Right atrium auricular region (tissue), 2 donors: Measurements from ENCODE around the gene ITGBL1. TPM values are rescaled to one million over a fixed set of nuclear protein-coding genes. Genes with fewer than 3 reads are reported as not detected.

ENCODE experiments used
- DNase-seq: peaks from one replicate; pipeline ENCODE4 v3.0.0-alpha.2; 2019; ENCODE audit warnings: low spot score
- H3K27ac ChIP-seq, 2 donors: fragments of 200-600 bp; sonication (generic); 1 replicate in 1 of 2; 2 replicates in 1 of 2; pipeline ENCODE4 v1.5.1; 2016 to 2019
- H3K27me3 ChIP-seq, 2 donors: fragments of 200-600 bp; sonication (generic); one replicate each; pipeline versions ENCODE4 v1.5.1 to v1.6.0; 2017 to 2019
- H3K36me3 ChIP-seq: fragments of 200-600 bp; sonication (generic); one replicate; pipeline ENCODE4 v1.5.1; 2016
- H3K4me1 ChIP-seq, 2 donors: fragments of 200-600 bp; sonication (generic); one replicate each; pipeline versions ENCODE4 v1.5.1 to v1.6.0; 2017 to 2019
- H3K4me3 ChIP-seq, 2 donors: fragments of 200-600 bp; sonication (generic); 1 replicate in 1 of 2; 2 replicates in 1 of 2; pipeline ENCODE4 v1.5.1; 2017 to 2019; ENCODE audit warnings: mild to moderate bottlenecking in 1 of 2, moderate library complexity in 1 of 2
- H3K9me3 ChIP-seq, 2 donors: fragments of 200-600 bp; sonication (generic); one replicate each; pipeline ENCODE4 v1.5.1; 2019
- CTCF ChIP-seq, 2 donors: fragments of 200-600 bp; sonication (generic); IDR thresholded peaks; one replicate each; pipeline ENCODE4 v1.5.1; 2019; ENCODE audit warnings: antibody characterized with exemption in 2 of 2
- total RNA-seq, 2 donors: library from RNA; depleted of rRNA; stranded (reverse); fragments of >200 nt; gene quantifications; one replicate each; pipeline ENCODE4 v1.1.0, GENCODE V29; 2016

Gene ITGBL1
- total RNA-seq, 2 donors from 2014 or later = 2.4 to 5.4 TPM

DNA sequence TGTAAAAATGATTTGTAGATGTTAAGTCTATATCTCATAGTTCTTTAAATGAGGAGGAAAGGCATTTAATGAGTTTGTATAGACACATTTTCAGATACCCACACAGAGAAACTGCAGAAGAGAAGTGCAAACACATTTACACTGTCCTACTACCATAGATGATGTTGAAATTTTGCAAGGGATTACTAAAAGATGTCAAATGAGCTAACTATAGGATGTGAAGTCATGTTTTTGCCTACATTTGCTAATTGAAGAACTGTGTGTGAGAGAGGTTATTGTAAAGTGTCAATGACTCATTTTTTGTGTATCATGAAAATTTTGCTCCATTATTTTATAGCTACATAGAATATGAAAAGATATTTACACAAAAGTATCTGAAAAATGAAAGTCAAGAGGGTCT is 178.9 kb downstream of the ITGBL1 start:
- Histone ChIP-seq H3K9me3 (no peaks in the 10 kb centered on the region), H3K27me3 (no peaks in the 10 kb centered on the region)

DNA sequence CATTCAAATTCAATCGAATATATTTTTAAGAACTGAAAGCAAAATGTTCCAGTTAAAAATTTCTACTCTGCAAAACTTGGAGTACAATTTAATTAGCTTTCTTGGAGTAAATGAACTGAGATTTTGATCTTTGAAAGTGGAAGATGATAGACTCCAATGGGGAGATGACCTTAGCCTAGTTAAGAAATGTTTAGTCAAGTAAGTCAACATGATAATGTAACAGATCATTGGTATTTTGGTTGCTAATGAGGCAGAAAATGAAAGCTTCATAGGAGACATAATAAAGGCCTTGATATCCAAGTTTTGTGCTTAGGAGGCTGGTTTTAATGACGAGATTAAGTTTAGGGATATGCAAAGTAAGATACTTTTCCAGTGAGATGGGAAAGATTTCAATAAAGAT is 181.7 kb downstream of the ITGBL1 start:
- no peaks in the 10 kb centered on the region for H3K27me3 ChIP-seq
- no peaks in the 10 kb centered on the region for H3K36me3 ChIP-seq
- no peak overlapping the region for H3K4me3 ChIP-seq
- H3K27ac ChIP-seq = no peak overlapping the region
- no peaks in the 10 kb centered on the region for H3K9me3 ChIP-seq
- H3K4me1 ChIP-seq = no peaks in the 10 kb centered on the region
- TF ChIP-seq CTCF (IDR thresholded peaks at IDR 0.05) = no peak
- DNase-seq = no peak

More for the DNA sequence above, 178.9 kb downstream of the ITGBL1 start:
- H3K27ac ChIP-seq = no peak overlapping the region
- H3K4me1 ChIP-seq = no peaks in the 10 kb centered on the region
- no peaks in the 10 kb centered on the region for H3K36me3 ChIP-seq
- H3K4me3 ChIP-seq = no peak overlapping the region
- no peak for DNase-seq
- no peak for TF ChIP-seq CTCF (IDR thresholded peaks at IDR 0.05)

DNA sequence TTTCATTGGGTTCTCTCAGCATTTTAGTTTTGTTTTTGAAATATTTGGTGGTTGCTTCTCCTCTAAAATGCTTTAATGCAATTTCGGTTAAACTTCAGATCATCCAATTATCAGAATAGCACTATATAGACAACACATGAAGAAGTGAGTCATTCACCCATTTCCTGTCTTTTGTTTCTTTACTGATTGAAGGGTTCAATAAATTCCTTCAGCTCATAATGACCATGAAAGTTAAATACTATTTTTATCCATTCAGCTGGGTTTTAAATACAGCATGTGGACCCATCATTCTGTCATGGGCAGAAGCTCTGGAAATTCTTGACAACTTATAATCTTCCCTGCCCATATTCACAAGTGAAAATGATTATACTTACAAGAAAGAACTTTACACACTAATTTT is 187.2 kb downstream of the ITGBL1 start:
- TF ChIP-seq CTCF (IDR thresholded peaks at IDR 0.05) = no peak
- DNase-seq = no peak
- H3K4me3 ChIP-seq = no peak overlapping the region
- H3K36me3 ChIP-seq = no peaks in the 10 kb centered on the region
- H3K27ac ChIP-seq = no peak overlapping the region
- H3K9me3 ChIP-seq = no peaks in the 10 kb centered on the region
- H3K27me3 ChIP-seq = no peaks in the 10 kb centered on the region
- no peaks in the 10 kb centered on the region for H3K4me1 ChIP-seq

- Histone ChIP-seq H3K36me3 (no peaks in the 10 kb centered on the region), H3K9me3 (no peaks in the 10 kb centered on the region), H3K4me1 (no peaks in the 10 kb centered on the region), H3K4me3 (no peak overlapping the region), H3K27ac (no peak overlapping the region), H3K27me3 (no peaks in the 10 kb centered on the region)
- no peak for DNase-seq
- TF ChIP-seq CTCF (IDR thresholded peaks at IDR 0.05) = no peak
These were observed 188.4 kb downstream of the ITGBL1 start for GRCh38 chr13:101640788-101641400.

DNA sequence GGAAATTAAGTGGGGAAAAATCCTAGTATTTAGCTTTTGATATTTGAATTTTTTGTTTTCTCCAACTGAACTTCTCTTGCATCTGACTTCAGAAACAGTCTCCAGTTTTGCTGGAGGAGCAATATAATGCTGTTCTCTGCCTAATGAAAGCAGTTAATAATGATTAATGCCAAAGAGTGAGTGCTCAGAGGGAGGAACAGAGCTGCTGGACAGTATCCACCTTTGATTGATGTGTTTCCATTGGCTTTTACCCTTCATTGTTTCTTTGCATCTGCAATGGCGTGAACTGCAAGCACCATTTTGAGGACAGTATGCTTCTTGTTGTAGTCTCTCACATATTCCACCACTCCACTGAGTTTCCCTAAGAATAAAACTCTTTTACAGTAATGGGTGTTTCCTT is 193.4 kb downstream of the ITGBL1 start:
- Histone ChIP-seq H3K4me1 (no peaks in the 10 kb centered on the region), H3K9me3 (no peaks in the 10 kb centered on the region), H3K36me3 (no peaks in the 10 kb centered on the region), H3K27me3 (no peaks in the 10 kb centered on the region), H3K27ac (no peak overlapping the region), H3K4me3 (no peak overlapping the region)
- DNase-seq = no peak
- no peak for TF ChIP-seq CTCF (IDR thresholded peaks at IDR 0.05)

GRCh38 chr13:101647760-101648159 is 195.3 kb downstream of the ITGBL1 start:
- DNase-seq = no peak
- Histone ChIP-seq H3K4me3 (no peak overlapping the region), H3K9me3 (no peaks in the 10 kb centered on the region), H3K27ac (peak overlapping the region in 1 of 2 donors; percentile 28), H3K36me3 (no peaks in the 10 kb centered on the region), H3K4me1 (no peaks in the 10 kb centered on the region), H3K27me3 (no peaks in the 10 kb centered on the region)
- no peak for TF ChIP-seq CTCF (IDR thresholded peaks at IDR 0.05)
